ENCODE data around the gene DPP10.

GRCh38 chr2:114518738-114519137 lies 76.3 kb downstream of the DPP10 start:
- no peak for TF ChIP-seq POLR2A (IDR thresholded peaks at IDR 0.05)
- no peak for TF ChIP-seq POLR2AphosphoS5 (IDR thresholded peaks at IDR 0.05)
- TF ChIP-seq CTCF (IDR thresholded peaks at IDR 0.05 in 8 of 11, conservative IDR thresholded peaks at IDR 0.05 in 3 of 11), result no peak
